NCI-H128 (cell line): ENCODE measurements around the gene CDK11B.
"Not testable (repeated sequence)": the region's sequence is repeated elsewhere in the genome, so short reads cannot be mapped to it uniquely, and the experiment has no call there.

Experiments
- DNase-seq: peaks from one replicate; lab custom pipeline; 2025; ENCODE audit not compliant: unreplicated experiment; lab: John Stamatoyannopoulos, UW

CDK11B gene

GRCh38 chr1:1658583-1659549 is at the start of gene CDK11B:
Gene CDK11B (minus strand): TSS chr1:1659004. CDS start chr1:1657485, 1,519 bp downstream.
- peak; percentile 77 for DNase-seq

- not testable (repeated sequence) for DNase-seq
Observed at GRCh38 chr1:1707897-1708296, 49.1 kb upstream of the CDK11B start.

- DNase-seq = not testable (repeated sequence)
Observed at GRCh38 chr1:1707241-1707640, 48.4 kb upstream of the CDK11B start.

- not testable (repeated sequence) for DNase-seq
Observed at GRCh38 chr1:1705623-1706022, 46.8 kb upstream of the CDK11B start.

- not testable (repeated sequence) for DNase-seq
Observed at GRCh38 chr1:1704284-1704957, 45.6 kb upstream of the CDK11B start.

GRCh38 chr1:1703796-1704195 is 45.0 kb upstream of the CDK11B start:
- no peak for DNase-seq

- DNase-seq = not testable (repeated sequence)
Observed at GRCh38 chr1:1702506-1702905, 43.7 kb upstream of the CDK11B start.

GRCh38 chr1:1700557-1700956 is 41.8 kb upstream of the CDK11B start:
- DNase-seq = not testable (repeated sequence)

- DNase-seq = not testable (repeated sequence)
Observed at GRCh38 chr1:1700067-1700466, 41.3 kb upstream of the CDK11B start.

GRCh38 chr1:1699061-1699460 is 40.3 kb upstream of the CDK11B start:
- DNase-seq = not testable (repeated sequence)

GRCh38 chr1:1697358-1698183 is 38.8 kb upstream of the CDK11B start:
- DNase-seq = not testable (repeated sequence)

- not testable (repeated sequence) for DNase-seq
Observed at GRCh38 chr1:1696431-1697357, 37.9 kb upstream of the CDK11B start.

GRCh38 chr1:1692714-1693647 is 34.2 kb upstream of the CDK11B start, which contains the start of gene SLC35E2B:
Gene SLC35E2B (minus strand): TSS chr1:1692795. CDS start chr1:1676699, 16,096 bp downstream.
- peak; percentile 84 for DNase-seq

GRCh38 chr1:1692324-1692713 is 33.5 kb upstream of the CDK11B start:
- peak; percentile 74 for DNase-seq

GRCh38 chr1:1691443-1691842 is 32.6 kb upstream of the CDK11B start:
- DNase-seq = not testable (repeated sequence)

GRCh38 chr1:1689526-1689925 is 30.7 kb upstream of the CDK11B start:
- not testable (repeated sequence) for DNase-seq

GRCh38 chr1:1687846-1688245 is 29.0 kb upstream of the CDK11B start:
- no peak for DNase-seq

GRCh38 chr1:1684031-1684681 is 25.4 kb upstream of the CDK11B start:
- DNase-seq = no peak
